Spleen (tissue), 11 donors: ENCODE data around the gene SV2B. TPM values are rescaled to one million over a fixed set of nuclear protein-coding genes. Genes with fewer than 3 reads are reported as not detected.

Experiments
- DNase-seq: peaks from one replicate; pipeline ENCODE4 v3.0.0-alpha.2; 2020
- H3K27ac ChIP-seq, 8 donors: fragments of 200-600 bp; sonication (generic) in 7 of 8; 1 replicate in 4 of 8; 2 replicates in 4 of 8; pipeline versions ENCODE4 v1.5.0 to v1.8.0; 2016 to 2021; ENCODE audit warnings: inconsistent platforms in 4 of 8, mild to moderate bottlenecking in 4 of 8, moderate library complexity in 1 of 8
- H3K27me3 ChIP-seq, 7 donors: fragments of 200-600 bp; sonication (generic) in 6 of 7; replicated peaks in 1 of 7; 1 replicate in 4 of 7; 2 replicates in 3 of 7; pipeline versions ENCODE4 v1.5.0 to v1.8.0; 2016 to 2021; ENCODE audit warnings: inconsistent platforms in 3 of 7, mild to moderate bottlenecking in 1 of 7
- H3K36me3 ChIP-seq, 6 donors: fragments of 200-600 bp; sonication (generic) in 5 of 6; 1 replicate in 4 of 6; 2 replicates in 2 of 6; pipeline versions ENCODE4 v1.5.0 to v1.8.0; 2016 to 2021; ENCODE audit warnings: inconsistent platforms in 2 of 6
- H3K4me1 ChIP-seq, 6 donors: fragments of 200-600 bp; sonication (generic) in 5 of 6; 1 replicate in 3 of 6; 2 replicates in 3 of 6; pipeline versions ENCODE4 v1.5.0 to v1.8.0; 2016 to 2021; ENCODE audit warnings: inconsistent platforms in 3 of 6
- H3K4me3 ChIP-seq, 8 donors: fragments of 200-600 bp; sonication (generic) in 7 of 8; 1 replicate in 4 of 8; 2 replicates in 4 of 8; pipeline versions ENCODE4 v1.5.0 to v1.8.0; 2016 to 2021; ENCODE audit warnings: inconsistent platforms in 4 of 8, mild to moderate bottlenecking in 4 of 8, moderate library complexity in 2 of 8
- H3K9me3 ChIP-seq, 8 donors: fragments of 200-600 bp; sonication (generic) in 7 of 8; 1 replicate in 4 of 8; 2 replicates in 4 of 8; pipeline versions ENCODE4 v1.5.0 to v1.8.0; 2016 to 2021; ENCODE audit warnings: inconsistent platforms in 4 of 8
- POLR2A ChIP-seq, 3 donors: fragments of 450-650 bp; IDR thresholded peaks; one replicate each; pipeline ENCODE4 v1.5.1; 2017; ENCODE audit warnings: antibody characterized with exemption in 3 of 3, mild to moderate bottlenecking in 1 of 3
- POLR2AphosphoS5 ChIP-seq, 3 donors: sonication (generic); formaldehyde crosslinking; IDR thresholded peaks; one replicate each; pipeline ENCODE4 v1.5.1; 2017; ENCODE audit warnings: antibody characterized with exemption in 3 of 3
- WGBS, 5 donors: extraction: QIAGEN DNeasy Blood & Tissue Kit in 3 of 5; methylation state at CpG; one replicate each; pipeline versions ENCODE4 v1.1.5 to v1.1.7; 2013 to 2018; 5-methylcytosine and 5-hydroxymethylcytosine counted together
- intact Hi-C: fragments of 100-400 bp; cut with DNase I; formaldehyde crosslinking; loops from one replicate; pipeline ENCODE4 v1.15.0; 2023; ENCODE audit warnings: low total_unique reads
- polyA plus RNA-seq, 3 donors: library from polyadenylated mRNA; stranded (reverse); fragments of 200-250 nt; gene quantifications; one replicate each; pipeline ENCODE4 v1.2.1, GENCODE V29; 2013
- total RNA-seq, 7 donors: library from RNA; depleted of rRNA in 3 of 7; stranded (reverse); fragments of >200 nt in 3 of 7; fragmentation: NEBNext Ultra II Directional in 4 of 7; extraction: Animal tissue kit (Norgen Biotek cat#: 25700) in 4 of 7; gene quantifications; one replicate each; pipeline versions ENCODE4 v1.1.0 to v1.2.1, GENCODE V29; 2016 to 2021
- TF ChIP-seq, protein P1 (sequence below), 11 experiments: fragments of 200-600 bp in 7 of 11; fragments of 450-650 bp in 4 of 11; sonication (generic) in 4 of 11; IDR thresholded peaks in 8 of 11; conservative IDR thresholded peaks in 3 of 11; 1 replicate in 7 of 11; 2 replicates in 4 of 11; pipeline versions ENCODE4 v1.4.0 to v1.8.0; 2016 to 2021; ENCODE audit warnings: antibody characterized with exemption in 11 of 11, inconsistent platforms in 4 of 11, mild to moderate bottlenecking in 1 of 11
- donor health status: healthy with polysubstance abuse.
- donor health status: DM: no; HTN: no; CAD: no; lungs with moderate emphysema.
- donor health status: DM: no; HTN: no; CAD: no.
- donor health status: Bipolar disorder and iron deficiency.
- donor health status: healthy.
- donor health status: DM: no; HTN: no; CAD: no.
- donor health status: DM: yes; HTN: yes; CAD: no.

SV2B gene
- total and polyA plus RNA-seq, 10 donors = 0.07 to 1.2 (median 0.48) TPM

DNA sequence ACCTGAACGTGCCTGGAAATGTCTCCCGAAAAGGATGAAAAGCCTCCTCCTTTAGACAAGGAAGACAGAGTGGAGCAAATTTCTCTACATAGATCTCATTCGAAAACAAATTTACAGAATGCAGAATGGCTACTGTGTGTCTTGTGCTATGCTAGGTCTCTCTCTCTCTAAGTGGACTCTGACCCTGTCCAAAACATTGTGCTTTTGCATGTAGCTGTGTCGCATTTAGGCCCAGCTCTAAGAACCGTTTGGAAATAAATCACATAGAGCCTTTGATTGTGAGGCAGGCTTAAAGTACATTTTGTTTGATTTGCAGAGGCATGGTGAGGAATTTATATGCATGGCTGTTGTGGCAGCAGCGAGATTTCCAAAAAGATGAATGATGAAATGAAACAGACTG, 198.0 kb downstream of the SV2B start:
- intact Hi-C loops = no loop called here
- 84 to 92% (median 88%) methylated on average over 6 of the region's 6 CpGs for WGBS, 5 donors

DNA sequence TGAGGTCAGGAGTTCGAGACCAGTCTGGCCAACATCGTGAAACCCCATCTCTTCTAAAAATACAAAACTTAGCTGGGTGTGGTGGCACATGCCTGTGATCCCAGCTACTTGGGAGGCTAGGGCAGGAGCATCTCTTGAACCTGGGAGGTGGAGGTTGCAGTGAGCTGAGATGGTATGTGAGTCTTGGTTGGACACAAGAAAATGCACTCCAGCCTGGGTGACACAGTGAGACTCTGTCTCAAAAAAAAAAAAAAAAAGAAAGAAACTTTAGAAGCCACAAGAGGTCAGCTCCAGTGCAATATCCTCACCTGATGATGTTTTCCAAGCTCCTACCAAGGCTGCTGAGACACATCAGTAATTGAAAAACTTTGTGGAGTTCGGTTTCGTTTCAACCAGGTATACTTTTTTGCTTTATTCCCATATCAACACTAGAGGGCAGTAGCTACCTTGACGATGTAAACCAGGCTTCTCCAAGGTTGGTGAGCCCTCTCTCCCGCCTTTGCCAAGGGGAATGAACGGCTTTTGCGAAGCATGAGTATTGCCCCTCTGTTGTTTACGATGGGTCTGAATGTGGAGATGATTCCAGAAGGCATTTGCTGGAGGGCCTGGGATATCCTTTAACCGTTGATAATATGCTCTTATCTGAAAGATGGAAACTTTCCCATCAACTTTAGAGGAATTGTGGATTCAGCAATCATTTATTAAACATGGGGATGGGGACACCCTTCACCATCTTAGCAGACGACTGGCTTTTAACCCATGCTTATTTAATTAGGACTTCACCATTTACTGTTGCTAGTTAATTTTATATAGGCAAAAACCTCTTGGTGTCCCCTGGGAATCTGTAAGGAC, 202.8 kb downstream of the SV2B start:
- WGBS, 5 donors = 24 to 27% (median 25%) methylated on average over 11 of the region's 11 CpGs
- intact Hi-C loops = loop anchor here (5.0 to 10.0 kb wide), 3 partner anchors 402 to 779 kb away; partner anchors contain the start of gene SLCO3A1
- no peaks in the 10 kb centered on the region for H3K36me3 ChIP-seq

More for the DNA sequence above, 198.0 kb downstream of the SV2B start:
- DNase-seq = no peak
- no peak overlapping the region for H3K4me3 ChIP-seq
- no peaks in the 10 kb centered on the region for H3K36me3 ChIP-seq
- H3K27ac ChIP-seq = no peak overlapping the region
- peaks cover 0 to 7% (median 5%) of the 10 kb centered on the region in 6 donors for H3K4me1 ChIP-seq
- peaks cover 0 to 29% (median 2%) of the 10 kb centered on the region in 7 donors for H3K27me3 ChIP-seq
- H3K9me3 ChIP-seq = no peaks in the 10 kb centered on the region
- TF ChIP-seq POLR2AphosphoS5 (IDR thresholded peaks at IDR 0.05) (no peak), POLR2A (IDR thresholded peaks at IDR 0.05) (no peak)
- TF ChIP-seq, protein P1, sequence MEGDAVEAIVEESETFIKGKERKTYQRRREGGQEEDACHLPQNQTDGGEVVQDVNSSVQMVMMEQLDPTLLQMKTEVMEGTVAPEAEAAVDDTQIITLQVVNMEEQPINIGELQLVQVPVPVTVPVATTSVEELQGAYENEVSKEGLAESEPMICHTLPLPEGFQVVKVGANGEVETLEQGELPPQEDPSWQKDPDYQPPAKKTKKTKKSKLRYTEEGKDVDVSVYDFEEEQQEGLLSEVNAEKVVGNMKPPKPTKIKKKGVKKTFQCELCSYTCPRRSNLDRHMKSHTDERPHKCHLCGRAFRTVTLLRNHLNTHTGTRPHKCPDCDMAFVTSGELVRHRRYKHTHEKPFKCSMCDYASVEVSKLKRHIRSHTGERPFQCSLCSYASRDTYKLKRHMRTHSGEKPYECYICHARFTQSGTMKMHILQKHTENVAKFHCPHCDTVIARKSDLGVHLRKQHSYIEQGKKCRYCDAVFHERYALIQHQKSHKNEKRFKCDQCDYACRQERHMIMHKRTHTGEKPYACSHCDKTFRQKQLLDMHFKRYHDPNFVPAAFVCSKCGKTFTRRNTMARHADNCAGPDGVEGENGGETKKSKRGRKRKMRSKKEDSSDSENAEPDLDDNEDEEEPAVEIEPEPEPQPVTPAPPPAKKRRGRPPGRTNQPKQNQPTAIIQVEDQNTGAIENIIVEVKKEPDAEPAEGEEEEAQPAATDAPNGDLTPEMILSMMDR (IDR thresholded peaks at IDR 0.05 in 8 of 11, conservative IDR thresholded peaks at IDR 0.05 in 3 of 11) = no peak

DNA sequence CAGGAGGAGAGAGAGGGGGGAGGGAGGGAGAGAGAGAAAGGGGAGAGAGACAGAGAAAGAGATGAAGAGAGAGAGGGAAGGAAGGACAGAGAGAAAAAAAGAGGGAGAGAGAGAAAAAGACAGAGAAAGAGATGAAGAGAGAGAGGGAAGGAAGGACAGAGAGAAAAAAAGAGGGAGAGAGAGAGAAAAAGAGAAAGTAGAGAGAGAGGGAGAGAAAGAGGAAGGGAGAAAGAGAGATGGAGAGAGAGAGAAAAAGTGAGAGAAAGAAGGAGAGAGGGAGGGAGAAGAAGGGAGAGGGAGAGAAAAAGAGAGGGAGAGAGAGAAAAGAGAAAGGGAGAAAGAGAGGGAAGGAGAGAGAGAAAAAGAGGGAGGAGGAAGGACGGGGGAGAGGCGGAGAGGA, 204.2 kb downstream of the SV2B start:
- Histone ChIP-seq H3K36me3 (no peaks in the 10 kb centered on the region), H3K9me3 (no peaks in the 10 kb centered on the region), H3K27ac (no peak overlapping the region), H3K27me3 (peaks cover 0 to 72% (median 10%) of the 10 kb centered on the region in 7 donors), H3K4me3 (no peak overlapping the region), H3K4me1 (peaks cover 0 to 33% (median 9%) of the 10 kb centered on the region in 6 donors)
- WGBS, 5 donors = 78 to 96% (median 93%) methylated on average over 2 of the region's 2 CpGs
- intact Hi-C loops = loop anchor here (5.0 to 10.0 kb wide), 3 partner anchors 401 to 778 kb away; partner anchors contain the start of gene SLCO3A1
- TF ChIP-seq POLR2AphosphoS5 (IDR thresholded peaks at IDR 0.05) (no peak), POLR2A (IDR thresholded peaks at IDR 0.05) (no peak)
- TF ChIP-seq, protein P1 (IDR thresholded peaks at IDR 0.05 in 8 of 11, conservative IDR thresholded peaks at IDR 0.05 in 3 of 11) = no peak
- no peak for DNase-seq

More for the DNA sequence above, 202.8 kb downstream of the SV2B start:
- H3K27me3 ChIP-seq = peaks cover 0 to 60% (median 10%) of the 10 kb centered on the region in 7 donors
- H3K27ac ChIP-seq = no peak overlapping the region
- no peaks in the 10 kb centered on the region for H3K9me3 ChIP-seq
- no peak for TF ChIP-seq POLR2AphosphoS5 (IDR thresholded peaks at IDR 0.05)
- TF ChIP-seq, protein P1 (IDR thresholded peaks at IDR 0.05 in 8 of 11, conservative IDR thresholded peaks at IDR 0.05 in 3 of 11) = peak; percentile 37 to 78 (median 67)
- peaks cover 0 to 19% (median 6%) of the 10 kb centered on the region in 6 donors for H3K4me1 ChIP-seq
- H3K4me3 ChIP-seq = no peak overlapping the region
- no peak for DNase-seq

DNA sequence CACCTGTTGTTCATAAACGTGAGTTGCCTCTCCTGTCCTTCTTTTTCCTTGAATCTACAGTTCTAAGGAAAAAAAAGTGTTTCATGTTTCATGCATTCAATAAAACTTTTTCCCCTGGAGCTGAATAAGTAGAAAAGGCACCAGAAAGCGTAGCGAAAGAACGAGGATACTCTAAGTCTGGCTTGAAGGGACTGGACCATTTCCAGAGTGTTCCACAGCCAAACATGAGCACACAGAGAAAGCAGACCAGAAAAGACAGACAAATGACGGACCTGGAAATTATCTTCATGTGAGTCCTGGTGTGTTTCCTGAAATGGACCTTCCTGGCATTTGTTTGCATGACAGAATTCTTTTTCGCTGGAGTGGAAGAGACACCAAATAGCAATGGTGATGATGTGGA, 204.7 kb downstream of the SV2B start:
- H3K4me1 ChIP-seq = peaks cover 0 to 38% (median 9%) of the 10 kb centered on the region in 6 donors
- DNase-seq = no peak
- intact Hi-C loops = loop anchor here (5.0 to 10.0 kb wide), 3 partner anchors 400 to 778 kb away; partner anchors contain the start of gene SLCO3A1
- H3K27me3 ChIP-seq = peaks cover 0 to 78% (median 10%) of the 10 kb centered on the region in 7 donors
- H3K9me3 ChIP-seq = no peaks in the 10 kb centered on the region
- TF ChIP-seq POLR2A (IDR thresholded peaks at IDR 0.05) (no peak), POLR2AphosphoS5 (IDR thresholded peaks at IDR 0.05) (no peak)
- TF ChIP-seq, protein P1 (IDR thresholded peaks at IDR 0.05 in 8 of 11, conservative IDR thresholded peaks at IDR 0.05 in 3 of 11) = no peak
- H3K4me3 ChIP-seq = no peak overlapping the region
- H3K36me3 ChIP-seq = no peaks in the 10 kb centered on the region
- no peak overlapping the region for H3K27ac ChIP-seq
- WGBS, 5 donors = 73 to 88% (median 84%) methylated on average over 6 of the region's 6 CpGs
